Left lobe of liver (tissue), 2 donors: ENCODE data around the gene PRAMEF14. TPM values are rescaled to one million over a fixed set of nuclear protein-coding genes. Genes with fewer than 3 reads are reported as not detected.
"Not testable (repeated sequence)": the region's sequence is repeated elsewhere in the genome, so short reads cannot be mapped to it uniquely, and the experiment has no call there.

Experiments used
- ATAC-seq: fragments of 200-7000 bp; cut with Tn5 transposase; one replicate; pipeline ENCODE4 v1.9.1; 2020; ENCODE audit warnings: mild to moderate bottlenecking, moderate library complexity
- DNase-seq: peaks from one replicate; pipeline ENCODE4 v3.0.0-alpha.2; 2020; ENCODE audit warnings: low spot score
- total RNA-seq: library from RNA; stranded (reverse); gene quantifications from one replicate; pipeline ENCODE4 v1.2.1, GENCODE V29; 2021
- donor health status: DM: no; HTN: no; CAD: no; lungs with moderate emphysema.
- donor health status: DM: no; HTN: yes; CAD: no.

Gene PRAMEF14, protein sequence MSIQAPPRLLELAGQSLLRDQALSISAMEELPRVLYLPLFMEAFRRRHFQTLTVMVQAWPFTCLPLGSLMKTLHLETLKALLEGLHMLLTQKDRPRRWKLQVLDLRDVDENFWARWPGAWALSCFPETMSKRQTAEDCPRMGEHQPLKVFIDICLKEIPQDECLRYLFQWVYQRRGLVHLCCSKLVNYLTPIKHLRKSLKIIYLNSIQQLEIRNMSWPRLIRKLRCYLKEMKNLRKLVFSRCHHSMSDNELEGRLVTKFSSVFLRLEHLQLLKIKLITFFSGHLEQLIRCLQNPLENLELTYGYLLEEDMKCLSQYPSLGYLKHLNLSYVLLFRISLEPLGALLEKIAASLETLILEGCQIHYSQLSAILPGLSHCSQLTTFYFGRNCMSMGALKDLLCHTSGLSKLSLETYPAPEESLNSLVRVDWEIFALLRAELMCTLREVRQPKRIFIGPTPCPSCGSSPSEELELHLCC
- total RNA-seq, result not detected

DNA sequence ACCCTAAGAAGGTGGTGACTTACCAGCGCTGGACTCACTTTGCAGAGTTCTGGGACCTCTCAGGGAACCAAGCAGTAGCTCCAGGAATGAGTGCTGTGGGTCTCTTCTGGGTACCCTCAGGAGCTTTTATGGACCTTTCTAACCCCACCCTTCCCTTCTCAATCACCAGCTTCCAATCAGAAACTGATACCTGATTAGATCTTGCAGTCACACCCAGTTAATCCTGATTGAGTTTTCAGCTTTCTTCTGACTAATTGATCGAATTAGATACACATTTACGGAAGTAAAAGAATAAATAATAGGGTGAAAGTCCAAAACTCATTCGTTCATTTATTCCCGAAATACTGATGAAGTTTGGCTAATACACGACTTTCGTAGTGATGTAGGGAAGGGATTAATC lies at the start of gene PRAMEF14:
PRAMEF14 (minus strand) TSS at position 101 of the 400 bp plus-strand sequence. CDS start 1,820 bp downstream, outside the sequence.
- ATAC-seq, DNase-seq: not testable (repeated sequence)

DNA sequence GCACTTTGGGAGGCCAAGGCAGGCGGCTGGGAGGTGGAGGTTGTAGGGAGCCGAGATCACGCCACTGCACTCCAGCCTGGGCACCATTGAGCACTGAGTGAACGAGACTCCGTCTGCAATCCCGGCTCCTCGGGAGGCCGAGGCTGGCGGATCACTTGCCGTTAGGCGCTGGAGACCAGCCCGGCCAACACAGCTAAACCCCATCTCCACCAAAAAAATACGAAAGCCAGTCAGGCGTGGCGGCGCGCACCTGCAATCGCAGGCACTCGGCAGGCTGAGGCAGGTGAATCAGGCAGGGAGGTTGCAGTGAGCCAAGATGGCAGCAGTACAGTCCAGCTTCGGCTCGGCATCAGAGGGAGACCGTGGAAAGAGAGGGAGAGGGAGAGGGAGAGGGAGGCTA lies 48.4 kb upstream of the PRAMEF14 start:
- DNase-seq, ATAC-seq: not testable (repeated sequence)

DNA sequence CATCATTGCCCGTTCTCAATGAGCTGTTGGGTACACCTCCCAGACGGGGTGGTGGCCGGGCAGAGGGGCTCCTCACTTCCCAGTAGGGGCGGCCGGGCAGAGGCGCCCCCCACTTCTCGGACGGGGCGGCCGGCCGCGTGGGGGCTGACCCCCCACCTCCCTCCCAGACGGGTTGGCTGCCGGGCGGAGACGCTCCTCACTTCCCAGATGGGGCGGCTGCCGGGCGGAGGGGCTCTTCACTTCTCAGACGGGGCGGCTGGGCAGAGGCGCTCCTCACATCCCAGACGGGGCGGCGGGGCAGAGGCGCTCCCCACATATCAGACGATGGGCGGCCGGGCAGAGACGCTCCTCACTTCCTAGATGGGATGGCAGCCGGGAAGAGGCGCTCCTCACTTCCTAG lies 47.8 kb upstream of the PRAMEF14 start:
- DNase-seq, ATAC-seq: not testable (repeated sequence)

DNA sequence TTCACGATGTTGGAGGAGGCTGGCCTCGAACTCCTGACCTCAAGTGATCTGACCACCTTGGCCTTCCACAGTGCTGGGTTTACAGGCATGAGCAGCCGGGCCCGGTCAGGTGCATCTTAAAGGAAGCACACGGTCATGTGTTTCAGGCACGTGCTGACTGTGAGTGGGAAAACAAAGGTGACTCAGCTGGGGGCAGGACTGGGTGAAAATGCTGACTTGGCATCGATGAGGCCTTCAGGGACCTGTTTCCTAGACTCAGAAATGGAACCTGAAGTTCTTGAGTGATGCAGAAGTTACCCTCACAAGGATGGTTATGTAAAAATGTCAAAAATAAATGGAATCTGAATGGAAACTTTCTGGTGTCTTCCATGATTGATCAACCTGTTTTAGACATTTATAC lies 46.1 kb upstream of the PRAMEF14 start:
- not testable (repeated sequence) for ATAC-seq, DNase-seq

DNA sequence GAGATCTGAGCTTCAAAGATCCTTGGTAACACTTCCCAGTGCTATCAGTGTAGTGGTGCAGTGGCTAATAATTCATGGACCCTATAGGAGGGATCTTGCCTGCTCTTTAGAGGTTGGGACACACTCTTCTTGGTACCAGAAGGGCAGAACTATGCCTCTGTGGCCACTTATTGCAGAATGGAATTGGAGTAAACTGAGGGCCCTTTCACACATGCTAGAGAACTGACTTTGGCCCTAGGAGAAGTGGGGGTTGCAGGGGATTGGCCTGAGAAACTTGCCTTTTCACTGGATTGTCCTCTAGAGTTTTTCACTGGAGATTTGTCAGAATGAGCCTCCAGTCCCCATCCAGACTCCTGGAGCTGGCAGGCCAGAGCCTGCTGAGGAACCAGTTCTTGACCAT lies 42.4 kb upstream of the PRAMEF14 start, which contains the start of gene PRAMEF17:
PRAMEF17 (plus strand) TSS at position 301 of the 400 bp plus-strand sequence; CDS start at position 327, 26 bp downstream.
- DNase-seq, ATAC-seq: not testable (repeated sequence)

DNA sequence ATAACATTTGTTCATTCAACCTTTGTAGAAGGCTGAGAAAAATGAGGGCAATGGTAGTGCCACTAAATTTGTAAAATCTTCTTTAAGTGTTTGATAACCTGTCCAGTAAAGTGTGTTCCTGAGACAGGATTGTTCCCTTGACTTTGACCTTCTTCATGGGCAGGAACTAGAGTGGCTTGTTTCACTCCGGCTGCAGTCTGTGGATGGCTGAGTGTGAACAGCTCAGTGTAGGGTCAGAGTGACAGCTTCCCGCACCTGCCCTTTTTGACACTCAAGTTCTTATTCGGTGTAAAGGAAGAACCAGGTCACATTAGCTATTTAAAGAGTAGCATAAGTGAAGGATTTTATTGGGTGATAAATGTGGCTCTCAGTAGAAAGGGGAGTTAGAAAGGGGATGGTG lies 33.4 kb upstream of the PRAMEF14 start:
- not testable (repeated sequence) for DNase-seq, ATAC-seq

DNA sequence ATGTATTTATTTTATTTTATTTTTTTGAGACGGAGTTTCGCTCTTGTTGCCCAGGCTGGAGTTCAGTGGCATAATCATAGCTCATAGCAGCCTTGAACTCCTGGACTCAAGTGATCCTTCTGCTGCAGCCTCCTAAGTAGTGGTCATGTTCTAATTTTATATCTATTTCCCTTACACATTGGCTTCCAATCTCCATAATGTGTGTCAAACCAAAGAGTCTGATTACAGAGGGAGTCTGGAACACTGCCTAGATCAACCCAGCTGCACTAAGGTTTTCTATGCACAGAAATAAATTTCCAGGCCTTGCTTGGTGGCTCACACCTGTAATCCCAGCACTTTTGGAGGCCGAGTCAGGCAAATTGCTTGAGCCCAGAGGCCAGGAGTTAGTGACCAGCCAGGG lies 32.0 kb upstream of the PRAMEF14 start:
- peak; percentile 50 for ATAC-seq
- not testable (repeated sequence) for DNase-seq

DNA sequence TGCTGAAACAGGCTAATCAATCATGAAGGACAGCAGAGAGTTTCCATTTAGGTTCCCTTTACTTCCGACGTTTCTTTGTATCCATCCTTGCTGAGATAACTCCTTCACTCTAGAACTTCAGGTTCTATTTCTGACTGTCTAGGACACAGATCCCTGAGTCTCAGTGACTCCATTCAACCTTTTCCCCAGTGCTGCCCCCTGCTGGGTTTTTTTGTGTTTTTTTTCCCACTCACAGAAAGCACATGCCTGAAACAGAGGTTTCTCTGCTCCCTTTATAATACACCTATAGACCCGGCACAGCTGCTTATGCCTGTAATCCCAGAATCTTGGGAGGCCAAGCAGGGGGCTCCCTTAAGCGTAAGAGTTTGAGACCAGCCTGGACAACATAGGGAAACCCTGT lies 21.6 kb upstream of the PRAMEF14 start:
- peak; percentile 66 for ATAC-seq
- not testable (repeated sequence) for DNase-seq

DNA sequence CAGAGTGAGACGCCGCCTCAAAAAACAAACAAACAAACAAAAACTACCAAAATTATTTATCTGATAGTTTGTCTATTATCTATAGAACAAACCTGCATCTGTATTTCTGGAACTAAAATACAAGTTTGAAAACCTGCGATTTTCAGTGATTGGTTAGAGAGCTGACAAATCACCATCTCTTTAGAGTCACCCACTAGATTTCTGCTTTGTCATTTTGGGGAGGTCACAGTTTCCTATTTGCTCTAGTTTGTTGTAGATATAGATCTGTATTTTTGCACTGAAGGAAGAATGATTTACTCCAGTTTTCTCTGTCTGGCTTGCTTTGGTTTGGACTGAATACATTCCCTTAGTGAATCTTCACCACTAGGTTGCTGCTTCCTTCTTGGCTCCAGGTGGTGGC lies 19.6 kb upstream of the PRAMEF14 start:
- not testable (repeated sequence) for ATAC-seq, DNase-seq

DNA sequence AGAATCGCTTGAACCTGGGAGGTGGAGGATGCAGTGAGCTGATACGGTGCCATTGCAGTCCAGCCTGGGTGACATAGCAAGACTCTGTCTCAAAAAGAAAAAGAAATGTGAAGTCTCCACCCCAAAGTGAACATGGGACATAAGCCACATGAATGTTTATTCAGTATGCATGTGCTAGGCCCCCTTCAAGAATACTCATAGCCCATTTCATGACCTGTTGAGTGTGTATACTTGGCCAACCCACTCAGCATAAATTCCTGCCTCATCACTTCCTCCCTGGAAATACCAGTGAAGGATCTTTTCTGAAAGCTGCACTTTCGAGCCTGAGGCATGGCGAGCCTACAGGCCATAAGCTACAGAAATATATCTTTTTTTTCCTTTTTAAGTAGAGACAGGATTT lies 18.0 kb upstream of the PRAMEF14 start:
- not testable (repeated sequence) for ATAC-seq, DNase-seq

DNA sequence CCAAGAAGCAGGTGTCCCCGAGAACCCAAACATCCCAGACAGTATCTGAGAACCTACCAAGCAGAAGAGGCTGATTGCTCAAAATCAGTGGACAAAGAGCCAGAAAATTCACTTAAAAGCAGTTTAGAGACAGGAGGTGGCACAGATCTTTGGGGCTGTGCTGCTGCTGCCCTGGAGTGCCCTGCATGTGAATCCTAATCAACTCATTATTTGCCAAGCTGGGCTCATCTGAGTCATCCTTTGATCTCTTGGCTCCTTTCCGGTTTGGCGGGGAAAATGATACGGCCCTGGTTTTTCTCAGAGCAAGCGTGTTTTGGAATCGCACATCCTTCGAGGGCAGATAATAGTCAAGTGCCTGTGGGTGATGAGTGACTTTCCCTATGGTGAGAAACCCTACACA lies 15.4 kb upstream of the PRAMEF14 start:
- peak; percentile 71 for ATAC-seq
- not testable (repeated sequence) for DNase-seq

DNA sequence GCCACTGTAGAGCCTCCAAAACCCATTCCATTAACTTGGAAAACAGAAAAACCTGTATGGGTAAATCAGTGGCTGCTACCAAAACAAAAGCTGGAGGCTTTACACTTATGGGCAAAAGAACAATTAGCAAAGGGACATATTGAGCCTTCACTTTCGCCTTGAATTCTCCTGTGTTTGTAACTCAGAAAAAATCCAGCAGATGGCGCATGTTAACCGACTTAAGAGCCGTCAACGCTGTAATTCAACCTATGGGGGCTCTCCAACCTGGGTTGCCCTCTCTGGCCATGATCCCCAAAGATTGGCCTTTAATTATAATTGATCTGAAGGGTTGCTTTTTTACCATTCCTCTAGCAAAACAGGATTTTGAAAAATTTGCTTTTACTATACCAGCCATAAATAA lies 9.8 kb upstream of the PRAMEF14 start:
- DNase-seq, result not testable (repeated sequence)
- peak; percentile 68 for ATAC-seq

DNA sequence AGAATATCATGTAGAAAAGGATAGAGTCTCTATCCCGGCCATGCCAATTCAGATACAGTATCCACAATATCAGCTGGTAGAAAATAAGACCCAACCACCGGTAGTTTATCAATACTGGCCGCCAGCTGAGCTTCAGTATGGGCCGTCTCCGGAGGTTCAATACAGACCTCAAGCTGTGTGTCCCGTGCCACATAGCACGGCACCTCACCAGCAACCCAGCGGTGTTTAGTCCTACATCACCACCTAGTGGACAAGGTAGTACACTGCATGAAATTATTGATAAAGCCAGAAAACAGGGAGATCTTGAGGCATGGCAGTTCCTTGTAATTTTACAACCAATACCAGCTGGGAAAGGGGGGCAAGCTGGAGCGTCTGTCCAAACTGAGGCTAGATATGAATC lies 7.5 kb upstream of the PRAMEF14 start:
- not testable (repeated sequence) for DNase-seq
- ATAC-seq, result peak; percentile 79

DNA sequence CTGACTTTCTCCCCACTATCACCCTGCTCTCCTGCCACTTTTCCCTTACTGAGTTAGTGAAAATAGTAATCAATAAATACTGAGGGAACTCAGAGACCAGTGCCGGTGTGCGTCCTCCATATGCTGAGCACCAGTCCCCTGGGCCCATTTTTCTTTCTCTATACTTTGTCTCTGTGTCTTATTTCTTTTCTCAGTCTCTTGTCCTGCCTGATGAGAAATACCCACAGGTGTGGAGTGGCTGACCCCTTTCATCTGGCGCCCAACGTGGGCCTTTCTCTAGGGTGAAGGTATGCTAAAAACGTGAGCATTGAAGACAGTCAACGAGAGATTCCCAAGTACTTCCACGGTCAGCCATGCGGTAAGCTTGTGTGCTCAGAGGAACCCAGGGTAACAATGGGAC lies 6.5 kb upstream of the PRAMEF14 start:
- not testable (repeated sequence) for DNase-seq, ATAC-seq

DNA sequence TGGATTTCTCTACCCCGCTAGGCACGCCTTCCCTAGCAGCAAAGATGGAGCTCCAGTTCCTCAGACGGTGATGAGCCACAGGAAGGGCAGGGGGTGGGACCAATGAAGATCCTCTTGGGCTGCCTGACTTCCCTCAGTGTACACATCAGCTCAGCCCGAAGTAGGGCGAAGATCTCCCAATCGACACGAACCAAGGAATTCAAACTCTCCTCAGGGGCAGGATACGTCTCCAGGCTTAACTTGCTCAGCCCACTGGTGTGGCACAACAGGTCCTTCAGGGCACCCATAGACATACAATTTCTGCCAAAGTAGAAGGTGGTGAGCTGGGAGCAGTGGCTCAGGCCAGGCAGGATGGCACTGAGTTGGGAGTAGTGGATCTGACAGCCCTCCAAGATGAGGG lies 4.4 kb downstream of the PRAMEF14 start:
- DNase-seq, ATAC-seq: not testable (repeated sequence)

DNA sequence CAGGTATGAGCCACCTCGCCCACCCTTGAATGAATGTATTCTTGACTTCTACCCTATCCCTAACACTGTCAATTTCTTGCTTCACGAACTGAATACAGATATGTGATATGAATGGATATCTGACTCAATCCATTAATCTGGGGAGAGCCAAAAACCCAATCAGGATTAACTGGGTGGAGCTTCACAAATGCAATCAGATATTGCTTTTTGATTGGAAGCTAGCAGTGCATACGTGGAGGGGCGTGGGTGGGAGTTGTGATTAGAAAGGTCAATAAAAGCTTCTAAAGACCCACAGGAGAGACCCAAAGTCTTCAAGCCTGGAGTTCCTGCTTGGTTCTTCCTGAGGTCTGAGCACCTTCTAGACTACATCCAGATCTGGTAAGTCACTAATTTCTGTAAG lies 31.7 kb downstream of the PRAMEF14 start, which contains the start of gene PRAMEF15:
PRAMEF15 (plus strand) TSS at position 301 of the 400 bp plus-strand sequence. CDS start 2,827 bp downstream, outside the sequence.
- not testable (repeated sequence) for DNase-seq, ATAC-seq

DNA sequence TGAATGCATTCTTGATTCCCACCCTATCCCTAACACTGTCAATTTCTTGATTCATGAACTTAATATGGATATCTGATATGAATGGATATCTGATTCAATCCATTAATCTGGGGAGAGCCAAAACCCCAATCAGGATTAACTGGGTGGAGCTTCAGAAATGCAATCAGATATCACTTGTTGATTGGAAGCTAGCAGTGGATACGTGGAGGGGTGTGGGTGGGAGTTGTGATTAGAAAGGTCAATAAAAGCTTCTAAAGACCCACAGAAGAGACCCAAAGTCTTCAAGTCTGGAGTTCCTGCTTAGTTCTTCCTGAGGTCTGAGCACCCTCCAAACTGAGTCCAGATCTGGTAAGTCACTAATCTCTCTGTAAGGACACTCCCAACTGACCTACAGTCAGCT lies 43.7 kb downstream of the PRAMEF14 start, which contains the start of gene PRAMEF33:
PRAMEF33 (plus strand) TSS at position 301 of the 400 bp plus-strand sequence. CDS start 2,416 bp downstream, outside the sequence.
- not testable (repeated sequence) for ATAC-seq, DNase-seq

DNA sequence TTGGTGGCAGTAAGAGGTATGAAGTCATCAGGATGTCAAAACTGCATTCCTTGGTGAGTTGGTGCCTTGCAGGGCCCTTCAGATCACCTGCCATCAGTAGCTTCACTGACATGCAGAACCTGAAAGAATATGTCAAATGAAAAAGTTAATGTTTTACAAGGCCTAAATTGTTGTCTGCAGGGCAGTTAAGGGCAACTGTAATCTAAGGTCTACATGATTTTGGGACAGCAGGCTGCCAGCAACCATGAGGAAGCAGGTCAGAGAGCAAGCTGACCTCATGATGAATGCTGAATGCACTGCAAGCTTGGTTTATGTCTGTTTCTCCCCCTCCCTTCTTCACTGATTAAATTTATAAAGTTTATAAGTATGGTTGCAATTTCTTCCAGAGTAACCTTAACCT lies 44.7 kb downstream of the PRAMEF14 start:
- DNase-seq, result not testable (repeated sequence)
- ATAC-seq, result peak; percentile 67

DNA sequence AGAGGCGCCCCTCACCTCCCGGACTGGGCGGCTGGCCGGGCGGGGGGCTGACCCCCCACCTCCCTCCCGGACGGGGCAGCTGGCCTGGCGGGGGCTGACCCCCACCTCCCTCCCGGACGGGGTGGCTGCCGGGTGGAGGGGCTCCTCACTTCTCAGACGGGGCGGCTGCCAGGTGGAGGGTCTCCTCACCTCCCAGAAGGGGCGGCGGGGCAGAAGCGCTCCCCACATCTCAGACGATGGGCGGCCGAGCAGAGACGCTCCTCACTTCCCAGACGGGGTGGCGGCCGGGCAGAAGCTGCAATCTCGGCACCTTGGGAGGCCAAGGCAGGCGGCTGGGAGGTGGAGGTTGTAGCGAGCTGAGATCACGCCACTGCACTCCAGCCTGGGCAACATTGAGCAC lies 48.2 kb downstream of the PRAMEF14 start:
- not testable (repeated sequence) for DNase-seq, ATAC-seq

DNA sequence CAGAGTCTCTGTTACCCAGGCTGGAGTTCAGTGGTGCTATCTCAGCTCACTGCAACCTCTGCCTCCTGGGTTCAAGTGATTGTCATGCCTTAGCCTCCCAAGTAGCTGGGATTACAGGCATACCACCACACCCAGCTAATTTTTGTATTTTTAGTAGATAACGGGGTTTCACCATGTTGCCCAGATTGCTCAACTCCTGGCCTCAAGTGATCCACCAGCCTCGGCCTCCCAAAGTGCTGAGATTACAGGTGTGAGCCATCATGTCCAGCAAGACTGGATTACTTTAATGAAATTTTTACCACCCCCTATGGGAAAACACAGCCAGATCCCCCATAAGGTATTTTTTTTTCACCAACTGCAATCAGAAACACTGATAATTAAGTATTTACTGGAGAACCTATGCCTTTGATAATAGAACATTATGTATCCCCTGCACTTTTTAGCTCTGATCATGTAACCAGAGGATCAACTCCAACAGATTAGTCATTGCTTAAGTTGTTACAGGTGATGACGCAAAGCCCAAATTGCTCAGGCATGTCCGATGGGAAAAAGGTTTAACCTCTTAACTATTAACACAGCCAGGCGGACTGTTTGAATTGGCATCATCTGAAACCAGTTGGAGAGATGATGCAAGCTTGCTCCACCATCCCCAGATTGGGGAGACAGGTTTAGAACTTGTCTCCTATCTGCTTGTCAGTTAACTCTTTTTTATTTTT lies 49.6 kb downstream of the PRAMEF14 start:
- ATAC-seq, result peak; percentile 89
- not testable (repeated sequence) for DNase-seq
